Activated naive CD8-positive, alpha-beta T cell treated with anti-CD3 and anti-CD28 coated beads, Interleukin-2, amount 10 ng/mL, durations not matched to agents 7 days and 5 days (primary cell): ENCODE results near the gene SAFB. TPM values are rescaled to one million over a fixed set of nuclear protein-coding genes. Genes with fewer than 3 reads are reported as not detected.
"Not testable (repeated sequence)": the region's sequence is repeated elsewhere in the genome, so short reads cannot be mapped to it uniquely, and the experiment has no call there.

Experiments used
- ATAC-seq: fragments of 150-1000 bp; cut with Tn5 transposase; one replicate; pipeline ENCODE4 v1.10.0; 2021; ENCODE audit warnings: low read depth, moderate library complexity
- POLR2A ChIA-PET: fragments of 350-600 bp; sonication (Branson Sonifier 250); formaldehyde crosslinking; loops from one replicate; lab custom pipeline; 2021; ENCODE audit warnings: antibody characterized with exemption; lab: Charles Lee
- DNase-seq: peaks from one replicate; pipeline ENCODE4 v3.0.0; 2021
- H3K27ac Mint-ChIP-seq: one replicate; pipeline ENCODE4 v1.8.0; 2022; ENCODE audit warnings: mild to moderate bottlenecking, mixed read lengths
- H3K27me3 Mint-ChIP-seq: one replicate; pipeline ENCODE4 v1.8.0; 2022; ENCODE audit warnings: mild to moderate bottlenecking, moderate library complexity, mixed read lengths
- H3K36me3 Mint-ChIP-seq: one replicate; pipeline ENCODE4 v1.8.0; 2021; ENCODE audit warnings: mild to moderate bottlenecking, mixed read lengths
- H3K4me1 Mint-ChIP-seq: one replicate; pipeline ENCODE4 v1.8.0; 2021; ENCODE audit warnings: mixed read lengths
- H3K4me3 Mint-ChIP-seq: one replicate; pipeline ENCODE4 v1.8.0; 2022; ENCODE audit warnings: mild to moderate bottlenecking, moderate library complexity, mixed read lengths
- H3K9me3 Mint-ChIP-seq: one replicate; pipeline ENCODE4 v1.8.0; 2021; ENCODE audit warnings: mixed read lengths
- total RNA-seq, 2 experiments: library from RNA; stranded (reverse); gene quantifications; one replicate each; pipeline ENCODE4 v1.2.3, GENCODE V29; 2021

Gene SAFB
- total RNA-seq, 2 experiments from 2014 or later: 144 to 147 TPM

GRCh38 chr19:5607318-5608275, 15.3 kb upstream of the SAFB start:
- H3K27me3 Mint-ChIP-seq: no peaks in the 10 kb centered on the region
- no peak overlapping the region for H3K27ac Mint-ChIP-seq
- POLR2A ChIA-PET: interaction anchor here (0.5 kb wide), 1 partner anchor 19 kb away, joined by 3 read pairs; no protein-coding TSS in a partner anchor

GRCh38 chr19:5608291-5608690, 14.6 kb upstream of the SAFB start:
- POLR2A ChIA-PET: interaction anchor here (0.6 kb wide), 1 partner anchor 887 kb away, joined by 3 read pairs; no protein-coding TSS in a partner anchor
- Mint-ChIP-seq H3K36me3 (peaks cover 47% of the 10 kb centered on the region), H3K27me3 (no peaks in the 10 kb centered on the region), H3K4me1 (peaks cover 8% of the 10 kb centered on the region), H3K4me3 (no peak overlapping the region), H3K9me3 (no peaks in the 10 kb centered on the region), H3K27ac (no peak overlapping the region)
- ATAC-seq (no peak), DNase-seq (no peak)

More at GRCh38 chr19:5607318-5608275, 15.3 kb upstream of the SAFB start:
- no peak overlapping the region for H3K4me3 Mint-ChIP-seq
- no peak for DNase-seq
- H3K9me3 Mint-ChIP-seq: no peaks in the 10 kb centered on the region
- peaks cover 8% of the 10 kb centered on the region for H3K4me1 Mint-ChIP-seq
- no peak for ATAC-seq
- peaks cover 44% of the 10 kb centered on the region for H3K36me3 Mint-ChIP-seq

GRCh38 chr19:5608766-5609165, 14.1 kb upstream of the SAFB start:
- not testable (repeated sequence) for H3K9me3 Mint-ChIP-seq
- POLR2A ChIA-PET: interaction anchor here (0.6 kb wide), 1 partner anchor 887 kb away, joined by 3 read pairs; no protein-coding TSS in a partner anchor

GRCh38 chr19:5609881-5610448, 12.9 kb upstream of the SAFB start:
- POLR2A ChIA-PET: interaction anchor here (0.7 kb wide), 1 partner anchor 12 kb away, joined by 3 read pairs; the partner anchor contains the start of gene SAFB2
- ATAC-seq: no peak
- Mint-ChIP-seq H3K9me3 (no peaks in the 10 kb centered on the region), H3K4me1 (peaks cover 8% of the 10 kb centered on the region), H3K27me3 (no peaks in the 10 kb centered on the region), H3K36me3 (peaks cover 44% of the 10 kb centered on the region), H3K4me3 (no peak overlapping the region), H3K27ac (no peak overlapping the region)
- DNase-seq: no peak

More at GRCh38 chr19:5608766-5609165, 14.1 kb upstream of the SAFB start:
- not testable (repeated sequence) for H3K4me1 Mint-ChIP-seq, H3K27ac Mint-ChIP-seq, ATAC-seq, H3K27me3 Mint-ChIP-seq, DNase-seq, H3K4me3 Mint-ChIP-seq
- peaks cover 45% of the 10 kb centered on the region for H3K36me3 Mint-ChIP-seq

- ATAC-seq: no peak
- Mint-ChIP-seq H3K27ac (no peak overlapping the region), H3K36me3 (peaks cover 38% of the 10 kb centered on the region), H3K9me3 (no peaks in the 10 kb centered on the region), H3K4me3 (no peak overlapping the region), H3K27me3 (no peaks in the 10 kb centered on the region), H3K4me1 (peaks cover 5% of the 10 kb centered on the region)
- no peak for DNase-seq
- POLR2A ChIA-PET: interaction anchor here (1.3 kb wide), 1 partner anchor 10 kb away, joined by 4 read pairs; the partner anchor contains the start of genes SAFB and SAFB2
These were observed 9.7 kb upstream of the SAFB start for GRCh38 chr19:5612891-5613865.

GRCh38 chr19:5615756-5616327, 7.0 kb upstream of the SAFB start:
- no peak for DNase-seq
- no peak for ATAC-seq
- Mint-ChIP-seq H3K4me1 (peaks cover 17% of the 10 kb centered on the region), H3K27ac (no peak overlapping the region), H3K27me3 (no peaks in the 10 kb centered on the region), H3K9me3 (no peaks in the 10 kb centered on the region), H3K4me3 (no peak overlapping the region), H3K36me3 (peaks cover 33% of the 10 kb centered on the region)
- POLR2A ChIA-PET: interaction anchor here (0.5 kb wide), 1 partner anchor 70 kb away, joined by 6 read pairs; no protein-coding TSS in a partner anchor

GRCh38 chr19:5617080-5617479, 5.8 kb upstream of the SAFB start:
- DNase-seq (no peak), ATAC-seq (no peak)
- no peak overlapping the region for H3K4me3 Mint-ChIP-seq
- no peak overlapping the region for H3K27ac Mint-ChIP-seq
- peaks cover 22% of the 10 kb centered on the region for H3K4me1 Mint-ChIP-seq
- H3K9me3 Mint-ChIP-seq: no peaks in the 10 kb centered on the region
- H3K27me3 Mint-ChIP-seq: no peaks in the 10 kb centered on the region
- H3K36me3 Mint-ChIP-seq: peaks cover 29% of the 10 kb centered on the region
- POLR2A ChIA-PET: no interaction called here

GRCh38 chr19:5618591-5618990, 4.3 kb upstream of the SAFB start:
- Mint-ChIP-seq H3K9me3 (no peaks in the 10 kb centered on the region), H3K36me3 (peaks cover 24% of the 10 kb centered on the region), H3K4me1 (peaks cover 22% of the 10 kb centered on the region), H3K4me3 (no peak overlapping the region), H3K27ac (no peak overlapping the region), H3K27me3 (no peaks in the 10 kb centered on the region)
- POLR2A ChIA-PET: no interaction called here
- ATAC-seq: no peak
- no peak for DNase-seq

GRCh38 chr19:5619946-5620345, 2.9 kb upstream of the SAFB start:
- ATAC-seq (no peak), DNase-seq (no peak)
- peaks cover 26% of the 10 kb centered on the region for H3K4me1 Mint-ChIP-seq
- H3K4me3 Mint-ChIP-seq: peak overlapping the region; percentile 99
- H3K9me3 Mint-ChIP-seq: no peaks in the 10 kb centered on the region
- POLR2A ChIA-PET: interaction anchor here (0.9 to 3.7 kb wide), 3 partner anchors 34 to 208 kb away, joined by 3 to 24 read pairs (median 4); partner anchors contain the start of gene RPL36
- no peaks in the 10 kb centered on the region for H3K27me3 Mint-ChIP-seq
- H3K27ac Mint-ChIP-seq: peak overlapping the region; percentile 14
- peaks cover 19% of the 10 kb centered on the region for H3K36me3 Mint-ChIP-seq

GRCh38 chr19:5621311-5621944, 1.5 kb upstream of the SAFB start:
- POLR2A ChIA-PET: interaction anchor here (1.6 to 3.7 kb wide), 5 partner anchors 55 to 206 kb away, joined by 3 to 29 read pairs (median 18); partner anchors contain the start of genes CATSPERD, LONP1 and RPL36
- peak overlapping the region; percentile 97 for H3K27ac Mint-ChIP-seq
- peaks cover 40% of the 10 kb centered on the region for H3K4me1 Mint-ChIP-seq
- H3K9me3 Mint-ChIP-seq: no peaks in the 10 kb centered on the region
- no peak for ATAC-seq
- DNase-seq: no peak
- H3K27me3 Mint-ChIP-seq: no peaks in the 10 kb centered on the region
- H3K36me3 Mint-ChIP-seq: peaks cover 18% of the 10 kb centered on the region
- H3K4me3 Mint-ChIP-seq: peak overlapping the region; percentile 99

- POLR2A ChIA-PET: interaction anchor here (0.6 to 3.7 kb wide), 13 partner anchors 8 to 897 kb away, joined by 3 to 29 read pairs (median 5); partner anchors contain the start of genes CATSPERD, LONP1 and RPL36
- ATAC-seq (no peak), DNase-seq (peak; percentile 53)
- Mint-ChIP-seq H3K27me3 (no peaks in the 10 kb centered on the region), H3K27ac (peak overlapping the region; percentile 97), H3K9me3 (no peaks in the 10 kb centered on the region), H3K36me3 (peaks cover 18% of the 10 kb centered on the region), H3K4me1 (peaks cover 45% of the 10 kb centered on the region), H3K4me3 (peak overlapping the region; percentile 99)
These were observed 878 bp upstream of the SAFB start for GRCh38 chr19:5621945-5622464.
